Measurements from ENCODE around the gene MARCHF2.

DNA sequence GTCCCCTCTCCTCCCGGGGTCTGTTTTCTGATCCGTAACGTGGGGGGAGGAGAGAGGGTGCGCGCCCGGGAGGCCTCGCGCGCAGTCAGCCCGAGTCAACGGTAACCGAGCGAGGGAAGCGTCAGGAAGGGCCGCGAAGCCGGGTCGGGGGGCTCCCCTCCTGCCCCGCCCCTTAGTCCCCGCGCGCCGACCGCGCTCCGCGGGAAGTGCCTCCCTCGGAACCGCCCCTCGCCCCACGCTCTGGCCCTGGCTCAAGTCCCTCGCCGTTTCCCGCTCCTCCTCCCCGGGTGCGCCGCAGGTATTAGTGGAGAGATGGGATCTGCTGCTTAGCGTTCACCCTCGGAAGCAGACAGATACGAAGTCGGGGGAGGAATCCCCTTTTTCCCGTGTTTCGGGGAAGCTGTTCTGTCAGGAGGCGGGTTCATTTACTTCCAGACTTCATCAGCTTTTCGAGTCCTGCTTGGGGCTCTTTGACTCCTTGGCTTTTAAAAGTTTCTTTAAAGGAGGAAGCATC lies 32.4 kb downstream of the MARCHF2 start:
- TF ChIP-seq EGR1 (IDR thresholded peaks at IDR 0.05), result no peak
- no peak for TF ChIP-seq TAF1 (IDR thresholded peaks at IDR 0.05; ENCODE audit: low read depth)
- peak; percentile 55; the same call in 1 of the 2 replicates for TF ChIP-seq NFIC (IDR thresholded peaks at IDR 0.05)
- no peak for TF ChIP-seq RAD21 (IDR thresholded peaks at IDR 0.05; ENCODE audit: low read depth)
- TF ChIP-seq, protein P1, sequence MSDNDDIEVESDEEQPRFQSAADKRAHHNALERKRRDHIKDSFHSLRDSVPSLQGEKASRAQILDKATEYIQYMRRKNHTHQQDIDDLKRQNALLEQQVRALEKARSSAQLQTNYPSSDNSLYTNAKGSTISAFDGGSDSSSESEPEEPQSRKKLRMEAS (IDR thresholded peaks at IDR 0.05), result peak; percentile 68
- no peak for TF ChIP-seq YY1 (IDR thresholded peaks at IDR 0.05; ENCODE audit: low read depth)
- no peak for TF ChIP-seq CREB1 (IDR thresholded peaks at IDR 0.05; ENCODE audit: low read depth)
- no peak for TF ChIP-seq EP300 (IDR thresholded peaks at IDR 0.05; ENCODE audit: borderline replicate concordance)
- no peak for TF ChIP-seq CEBPB (IDR thresholded peaks at IDR 0.05)
- no peak for TF ChIP-seq TEAD4 (IDR thresholded peaks at IDR 0.05)
- TF ChIP-seq, protein P2, sequence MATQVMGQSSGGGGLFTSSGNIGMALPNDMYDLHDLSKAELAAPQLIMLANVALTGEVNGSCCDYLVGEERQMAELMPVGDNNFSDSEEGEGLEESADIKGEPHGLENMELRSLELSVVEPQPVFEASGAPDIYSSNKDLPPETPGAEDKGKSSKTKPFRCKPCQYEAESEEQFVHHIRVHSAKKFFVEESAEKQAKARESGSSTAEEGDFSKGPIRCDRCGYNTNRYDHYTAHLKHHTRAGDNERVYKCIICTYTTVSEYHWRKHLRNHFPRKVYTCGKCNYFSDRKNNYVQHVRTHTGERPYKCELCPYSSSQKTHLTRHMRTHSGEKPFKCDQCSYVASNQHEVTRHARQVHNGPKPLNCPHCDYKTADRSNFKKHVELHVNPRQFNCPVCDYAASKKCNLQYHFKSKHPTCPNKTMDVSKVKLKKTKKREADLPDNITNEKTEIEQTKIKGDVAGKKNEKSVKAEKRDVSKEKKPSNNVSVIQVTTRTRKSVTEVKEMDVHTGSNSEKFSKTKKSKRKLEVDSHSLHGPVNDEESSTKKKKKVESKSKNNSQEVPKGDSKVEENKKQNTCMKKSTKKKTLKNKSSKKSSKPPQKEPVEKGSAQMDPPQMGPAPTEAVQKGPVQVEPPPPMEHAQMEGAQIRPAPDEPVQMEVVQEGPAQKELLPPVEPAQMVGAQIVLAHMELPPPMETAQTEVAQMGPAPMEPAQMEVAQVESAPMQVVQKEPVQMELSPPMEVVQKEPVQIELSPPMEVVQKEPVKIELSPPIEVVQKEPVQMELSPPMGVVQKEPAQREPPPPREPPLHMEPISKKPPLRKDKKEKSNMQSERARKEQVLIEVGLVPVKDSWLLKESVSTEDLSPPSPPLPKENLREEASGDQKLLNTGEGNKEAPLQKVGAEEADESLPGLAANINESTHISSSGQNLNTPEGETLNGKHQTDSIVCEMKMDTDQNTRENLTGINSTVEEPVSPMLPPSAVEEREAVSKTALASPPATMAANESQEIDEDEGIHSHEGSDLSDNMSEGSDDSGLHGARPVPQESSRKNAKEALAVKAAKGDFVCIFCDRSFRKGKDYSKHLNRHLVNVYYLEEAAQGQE (IDR thresholded peaks at IDR 0.05; ENCODE audit: low read depth), result no peak
- TF ChIP-seq TCF12 (IDR thresholded peaks at IDR 0.05; ENCODE audit: low read depth), result no peak
- TF ChIP-seq, protein P3, sequence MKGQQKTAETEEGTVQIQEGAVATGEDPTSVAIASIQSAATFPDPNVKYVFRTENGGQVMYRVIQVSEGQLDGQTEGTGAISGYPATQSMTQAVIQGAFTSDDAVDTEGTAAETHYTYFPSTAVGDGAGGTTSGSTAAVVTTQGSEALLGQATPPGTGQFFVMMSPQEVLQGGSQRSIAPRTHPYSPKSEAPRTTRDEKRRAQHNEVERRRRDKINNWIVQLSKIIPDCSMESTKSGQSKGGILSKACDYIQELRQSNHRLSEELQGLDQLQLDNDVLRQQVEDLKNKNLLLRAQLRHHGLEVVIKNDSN (IDR thresholded peaks at IDR 0.05), result no peak
- TF ChIP-seq FOXM1 (IDR thresholded peaks at IDR 0.05; ENCODE audit: borderline replicate concordance, low read depth), result no peak

All from Ishikawa (cell line).